HG03571 (cell line): ENCODE results near the gene SNAPC2.
"Not testable (repeated sequence)": the region's sequence is repeated elsewhere in the genome, so short reads cannot be mapped to it uniquely, and the experiment has no call there.

Source experiments
- ATAC-seq: cut with Tn5 transposase; IDR thresholded peaks from one replicate; pipeline ENCODE4 v1.9.1; 2021; ENCODE audit not compliant: unreplicated experiment

Gene SNAPC2

GRCh38 chr19:7932930-7933300 is 12.8 kb downstream of the SNAPC2 start:
- no peak for ATAC-seq

- no peak for ATAC-seq
Measured at GRCh38 chr19:7933411-7933810, 13.3 kb downstream of the SNAPC2 start.

- no peak for ATAC-seq
Measured at GRCh38 chr19:7933828-7934725, 13.9 kb downstream of the SNAPC2 start.

GRCh38 chr19:7934766-7935165 is 14.6 kb downstream of the SNAPC2 start:
- ATAC-seq: no peak

- ATAC-seq: no peak
Measured at GRCh38 chr19:7940841-7941240, 20.7 kb downstream of the SNAPC2 start.

GRCh38 chr19:7941895-7942596 is 21.9 kb downstream of the SNAPC2 start:
- ATAC-seq: no peak

- ATAC-seq: no peak
Measured at GRCh38 chr19:7942981-7943443, 22.9 kb downstream of the SNAPC2 start.

- ATAC-seq: peak; percentile 91
Measured at GRCh38 chr19:7943444-7944176, 23.5 kb downstream of the SNAPC2 start, which contains the start of gene TIMM44. Gene TIMM44 (minus strand): TSS chr19:7943666. CDS start chr19:7943651, 15 bp downstream.

- peak; percentile 33 for ATAC-seq
Measured at GRCh38 chr19:7944177-7944761, 24.1 kb downstream of the SNAPC2 start.

GRCh38 chr19:7947939-7948338 is 27.8 kb downstream of the SNAPC2 start:
- no peak for ATAC-seq

- ATAC-seq: no peak
Measured at GRCh38 chr19:7953060-7953459, 32.9 kb downstream of the SNAPC2 start.

GRCh38 chr19:7953576-7953975 is 33.4 kb downstream of the SNAPC2 start:
- no peak for ATAC-seq

- no peak for ATAC-seq
Measured at GRCh38 chr19:7955696-7956095, 35.6 kb downstream of the SNAPC2 start.

- no peak for ATAC-seq
Measured at GRCh38 chr19:7959211-7959610, 39.1 kb downstream of the SNAPC2 start.

- not testable (repeated sequence) for ATAC-seq
Measured at GRCh38 chr19:7961082-7961481, 40.9 kb downstream of the SNAPC2 start.

- no peak for ATAC-seq
Measured at GRCh38 chr19:7961920-7962626, 41.9 kb downstream of the SNAPC2 start.

GRCh38 chr19:7962644-7963268 is 42.6 kb downstream of the SNAPC2 start:
- no peak for ATAC-seq

- no peak for ATAC-seq
Measured at GRCh38 chr19:7963566-7963965, 43.4 kb downstream of the SNAPC2 start.

GRCh38 chr19:7965259-7965841 is 45.2 kb downstream of the SNAPC2 start:
- ATAC-seq: no peak
